Right renal cortex interstitium (tissue), 3 donors: ENCODE results near the gene TRIM56. TPM values are rescaled to one million over a fixed set of nuclear protein-coding genes. Genes with fewer than 3 reads are reported as not detected.
"Not testable (repeated sequence)": the region's sequence is repeated elsewhere in the genome, so short reads cannot be mapped to it uniquely, and the experiment has no call there.

Source experiments
- DNase-seq, 3 donors: peaks; one replicate each; pipeline ENCODE4 v3.0.0-alpha.2; 2013; ENCODE audit warnings: low read depth in 3 of 3, low spot score in 2 of 3
- polyA plus RNA-seq, 3 donors: library from polyadenylated mRNA; unstranded; fragments of 120-200 nt; gene quantifications; one replicate each; pipeline ENCODE4 v1.2.1, GENCODE V29; 2013; ENCODE audit not compliant: insufficient read length in 3 of 3

TRIM56 gene
- 10 to 100 TPM; 15.5 to 16.3 (median 16.2) TPM for polyA plus RNA-seq

- peak in 2 of 3 donors; percentile 56 to 57 for DNase-seq
These were observed at the start of gene TRIM56 for GRCh38 chr7:101085162-101085964. TRIM56 (plus strand) TSS chr7:101085481; CDS start chr7:101087313, 1,832 bp downstream.

- DNase-seq = no peak
These were observed 49.3 kb upstream of the TRIM56 start for GRCh38 chr7:101035941-101036340.

GRCh38 chr7:101041283-101041682 is 44.0 kb upstream of the TRIM56 start:
- not testable (repeated sequence) for DNase-seq

- peak in 2 of 3 donors; percentile 41 to 54 for DNase-seq
These were observed 26.9 kb upstream of the TRIM56 start for GRCh38 chr7:101058355-101058754.

- no peak for DNase-seq
These were observed 25.7 kb upstream of the TRIM56 start for GRCh38 chr7:101059620-101059942.

- DNase-seq = no peak
These were observed 24.3 kb upstream of the TRIM56 start for GRCh38 chr7:101060992-101061391.

- not testable (repeated sequence) for DNase-seq
These were observed 21.1 kb upstream of the TRIM56 start for GRCh38 chr7:101064176-101064550.

GRCh38 chr7:101065162-101065561 is 20.1 kb upstream of the TRIM56 start:
- DNase-seq = not testable (repeated sequence)

GRCh38 chr7:101066141-101066832 is 19.0 kb upstream of the TRIM56 start:
- DNase-seq = no peak

GRCh38 chr7:101066833-101067177 is 18.5 kb upstream of the TRIM56 start:
- DNase-seq = no peak

GRCh38 chr7:101068401-101068800 is 16.9 kb upstream of the TRIM56 start:
- DNase-seq = no peak

- DNase-seq = not testable (repeated sequence)
These were observed 13.7 kb upstream of the TRIM56 start for GRCh38 chr7:101071362-101072104.

- no peak for DNase-seq
These were observed 9.6 kb upstream of the TRIM56 start for GRCh38 chr7:101075646-101076045.

GRCh38 chr7:101076183-101076582 is 9.1 kb upstream of the TRIM56 start:
- not testable (repeated sequence) for DNase-seq

GRCh38 chr7:101077303-101078086 is 7.8 kb upstream of the TRIM56 start:
- DNase-seq = peak in 2 of 3 donors; percentile 67 to 69

- DNase-seq = no peak
These were observed 3.8 kb upstream of the TRIM56 start for GRCh38 chr7:101081432-101081831.

GRCh38 chr7:101084865-101085161 is 468 bp upstream of the TRIM56 start:
- DNase-seq = no peak

- no peak for DNase-seq
These were observed 2.2 kb downstream of the TRIM56 start for GRCh38 chr7:101087334-101088068.

GRCh38 chr7:101088069-101088425 is 2.8 kb downstream of the TRIM56 start:
- DNase-seq = no peak

GRCh38 chr7:101088858-101089529 is 3.7 kb downstream of the TRIM56 start:
- DNase-seq = no peak
